Stimulated activated CD4-positive, alpha-beta T cell treated with anti-CD3 and anti-CD28 coated beads, Interleukin-12 subunit alpha, Interleukin-12 subunit beta, amount 100 ng/mL, for 48 hours (primary cell): ENCODE results near the gene UPK1A.
A peak's percentile ranks its signal among the peaks of the same experiment; 100 is the strongest.
"Not testable (repeated sequence)": the region's sequence is repeated elsewhere in the genome, so short reads cannot be mapped to it uniquely, and the experiment has no call there.

Experiments used
- DNase-seq, 3 donors: peaks; one replicate each; pipeline ENCODE4 v3.0.0-alpha.2; 2020; ENCODE audit warnings: low read depth in 2 of 3, low spot score in 1 of 3

UPK1A gene

DNA sequence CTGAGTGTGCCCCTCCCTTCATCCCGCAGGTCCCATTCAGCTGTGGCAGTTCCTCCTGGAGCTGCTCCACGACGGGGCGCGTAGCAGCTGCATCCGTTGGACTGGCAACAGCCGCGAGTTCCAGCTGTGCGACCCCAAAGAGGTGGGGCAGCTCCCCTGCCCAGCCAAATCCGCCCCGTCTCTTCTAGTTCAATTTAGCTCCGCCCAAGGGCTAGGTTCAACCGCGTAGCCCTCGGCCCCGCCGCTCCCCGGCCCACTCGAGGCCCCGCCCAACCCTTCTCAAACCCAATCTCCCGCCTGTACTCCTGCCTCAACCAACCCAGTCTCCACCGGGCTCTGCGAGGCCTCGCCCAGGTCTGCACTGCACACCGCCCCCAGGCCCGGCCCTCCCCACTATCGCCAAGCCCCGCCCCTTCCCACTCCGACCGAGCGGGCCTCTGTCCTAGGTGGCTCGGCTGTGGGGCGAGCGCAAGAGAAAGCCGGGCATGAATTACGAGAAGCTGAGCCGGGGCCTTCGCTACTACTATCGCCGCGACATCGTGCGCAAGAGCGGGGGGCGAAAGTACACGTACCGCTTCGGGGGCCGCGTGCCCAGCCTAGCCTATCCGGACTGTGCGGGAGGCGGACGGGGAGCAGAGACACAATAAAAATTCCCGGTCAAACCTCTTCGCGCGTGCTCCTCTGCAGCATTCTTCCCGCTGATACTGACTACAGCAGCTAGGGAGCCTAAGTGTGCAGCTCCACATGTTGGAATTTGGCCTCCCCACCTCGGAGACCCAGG lies 21.9 kb upstream of the UPK1A start:
- peak; percentile 94 to 98 (median 96) for DNase-seq

DNA sequence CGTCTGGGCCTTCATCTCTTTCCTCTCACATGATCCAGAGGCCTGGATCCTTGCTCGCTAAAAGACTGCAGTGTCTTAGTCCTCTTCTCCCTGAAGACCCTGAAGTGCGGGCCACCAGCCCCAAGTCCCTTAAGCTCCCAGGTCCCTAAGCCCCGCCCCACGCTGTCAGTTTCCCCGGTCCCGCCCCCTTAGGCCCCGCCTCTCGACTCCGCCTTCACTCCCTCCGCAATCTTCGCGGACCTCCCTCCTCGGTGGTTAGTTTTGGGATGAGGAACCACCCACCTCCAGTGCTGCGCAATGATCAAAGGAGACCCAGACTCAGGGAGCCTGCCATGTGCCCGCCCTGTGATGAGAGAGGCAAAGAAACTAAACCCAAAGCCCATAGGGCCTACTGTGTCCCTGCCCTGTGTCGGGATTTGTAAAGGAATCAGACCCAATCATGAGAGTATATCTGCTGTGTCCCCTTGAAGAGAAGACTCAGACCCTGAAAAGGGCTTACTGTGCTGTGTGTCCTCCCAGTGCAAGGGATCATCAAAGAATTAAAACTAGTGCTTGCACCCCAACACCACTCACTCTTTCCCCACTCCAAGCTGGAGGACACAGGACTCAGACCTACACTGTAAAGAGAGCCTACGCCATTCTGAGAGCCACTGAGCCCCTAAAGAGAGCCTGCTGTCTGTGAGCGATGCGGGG lies 21.2 kb upstream of the UPK1A start:
- DNase-seq, result peak; percentile 80 to 93 (median 84)

DNA sequence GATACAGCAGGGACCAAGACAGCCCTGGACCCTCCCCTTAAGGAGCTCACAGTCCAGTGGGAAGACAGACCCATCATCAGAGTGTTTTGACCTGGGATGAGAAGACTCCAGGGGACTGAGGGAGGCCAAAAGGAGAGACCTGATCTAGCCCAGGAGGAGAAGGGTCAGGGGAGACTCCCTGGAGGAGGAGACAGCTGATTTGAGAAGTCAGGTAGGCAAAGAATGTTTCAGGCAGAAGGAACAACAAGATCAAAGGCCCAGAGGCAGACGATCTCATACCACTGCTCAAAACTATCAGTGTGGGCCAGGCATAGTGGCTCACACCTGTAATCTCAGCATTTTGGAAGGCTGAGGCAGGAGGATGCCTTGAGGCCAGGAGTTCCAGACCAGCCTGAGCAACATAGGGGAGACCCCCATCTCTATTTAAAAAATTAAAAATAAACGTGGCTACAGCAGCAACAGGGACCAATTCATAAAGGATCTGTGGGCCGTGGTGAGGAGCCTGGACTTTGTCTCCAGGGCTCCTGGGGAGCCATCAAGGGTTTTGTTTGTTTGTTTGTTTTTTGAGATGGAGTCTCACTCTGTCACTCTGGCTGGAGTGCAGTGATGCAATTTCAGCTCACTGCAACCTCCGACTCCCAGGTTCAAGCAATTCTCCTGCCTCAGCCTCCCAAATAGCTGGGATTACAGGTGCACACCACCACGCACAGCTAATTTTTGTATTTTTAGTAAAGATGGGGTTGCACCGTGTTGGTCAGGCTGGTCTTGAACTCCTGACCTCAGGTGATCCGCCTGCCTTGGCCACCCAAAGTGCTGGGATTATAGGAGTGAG lies 20.4 kb upstream of the UPK1A start:
- DNase-seq, result no peak

DNA sequence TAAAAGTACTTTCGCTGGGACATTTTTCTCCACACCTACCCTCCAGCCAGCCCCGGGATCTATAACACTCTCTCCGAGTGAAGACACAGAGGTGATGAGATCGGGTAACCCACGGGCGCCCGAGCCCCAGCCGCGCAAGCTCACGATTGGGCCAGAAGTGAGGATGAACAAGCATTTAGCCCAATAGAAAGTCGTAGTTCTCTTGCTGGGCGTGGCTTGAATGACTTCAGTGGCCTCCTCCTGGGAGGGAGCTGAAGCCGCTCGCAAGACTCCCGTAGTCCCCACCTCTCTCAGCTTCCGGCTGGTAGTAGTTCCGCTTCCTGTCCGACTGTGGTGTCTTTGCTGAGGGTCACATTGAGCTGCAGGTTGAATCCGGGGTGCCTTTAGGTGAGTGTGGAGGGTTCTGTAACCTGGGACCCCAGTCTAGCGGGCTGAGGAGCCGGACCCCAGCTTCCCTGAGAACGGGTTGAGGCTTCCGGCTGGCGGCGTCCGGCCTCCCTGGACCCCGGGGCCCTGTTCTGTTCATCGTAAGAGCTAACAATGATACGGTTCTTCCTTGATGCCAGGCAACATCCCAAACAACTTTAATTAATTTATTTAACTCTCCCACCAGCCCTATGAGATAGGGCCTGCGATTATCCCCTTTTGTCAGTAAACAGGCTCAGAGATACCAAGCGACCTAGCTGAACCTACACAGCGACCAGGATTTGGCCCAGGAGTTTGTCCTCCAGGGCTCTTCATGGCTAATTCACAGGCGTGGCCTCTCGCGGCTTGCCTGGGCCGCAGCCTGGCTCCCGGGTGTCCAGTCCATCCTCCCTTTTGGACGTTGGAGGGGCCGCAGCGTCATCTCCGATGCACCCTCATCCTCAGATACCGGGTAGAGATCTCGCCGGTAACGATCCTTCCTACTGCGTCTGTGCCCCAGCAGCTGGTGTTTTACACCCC lies 18.0 kb upstream of the UPK1A start, which contains the start of gene COX6B1:
COX6B1 (plus strand) TSS at position 307 of the 945 bp plus-strand sequence. CDS start 2,921 bp downstream, outside the sequence.
- peak; percentile 87 to 92 (median 91) for DNase-seq

DNA sequence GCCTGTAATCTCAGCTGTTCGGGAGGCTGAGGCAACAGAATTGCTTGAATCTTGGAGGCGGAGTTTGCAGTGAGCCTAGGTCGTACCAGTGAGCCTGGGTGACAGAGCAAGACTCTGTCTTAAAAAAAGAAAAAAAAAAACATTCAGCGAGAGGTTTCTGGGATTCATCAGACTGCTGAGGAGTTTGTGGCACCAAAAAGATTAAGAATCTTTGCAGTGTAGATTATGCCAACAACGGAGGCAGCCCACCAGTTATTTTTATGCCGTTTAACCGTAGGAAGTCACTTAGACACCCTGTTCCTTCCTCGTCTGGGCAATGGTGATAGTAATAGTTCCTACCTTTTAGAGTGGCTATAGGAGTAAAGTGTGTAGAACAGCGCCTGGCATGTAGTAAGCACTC lies 15.7 kb upstream of the UPK1A start:
- DNase-seq, result no peak

GRCh38 chr19:35654828-35655227 lies 11.5 kb upstream of the UPK1A start:
- DNase-seq, result not testable (repeated sequence)

DNA sequence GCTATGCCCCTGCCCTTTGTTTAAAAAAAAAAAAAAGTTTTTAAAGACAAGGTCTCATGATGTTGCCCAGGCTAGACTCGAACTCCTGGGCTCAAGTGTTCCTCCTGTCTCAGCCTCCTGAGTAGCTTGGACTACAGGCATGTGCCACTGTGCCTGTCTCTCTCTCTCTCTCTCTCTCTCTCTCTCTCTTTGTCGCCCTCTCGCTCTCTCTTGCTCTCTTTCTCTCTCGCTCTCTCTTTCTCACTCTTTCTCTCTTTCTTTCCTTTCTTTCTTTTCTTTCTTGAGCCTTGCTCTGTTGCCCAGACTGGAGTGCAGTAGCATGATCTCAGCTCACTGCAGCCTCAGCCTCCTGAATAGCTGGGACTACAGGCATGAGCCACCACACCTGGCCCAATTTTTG lies 10.7 kb upstream of the UPK1A start:
- no peak for DNase-seq

- no peak for DNase-seq
Measured at GRCh38 chr19:35656700-35657099, 9.6 kb upstream of the UPK1A start.

GRCh38 chr19:35657904-35658700 lies 8.2 kb upstream of the UPK1A start:
- DNase-seq, result no peak

- no peak for DNase-seq
Measured at GRCh38 chr19:35661995-35662340, 4.3 kb upstream of the UPK1A start.

- DNase-seq, result no peak
Measured at GRCh38 chr19:35663981-35664380, 2.3 kb upstream of the UPK1A start.

DNA sequence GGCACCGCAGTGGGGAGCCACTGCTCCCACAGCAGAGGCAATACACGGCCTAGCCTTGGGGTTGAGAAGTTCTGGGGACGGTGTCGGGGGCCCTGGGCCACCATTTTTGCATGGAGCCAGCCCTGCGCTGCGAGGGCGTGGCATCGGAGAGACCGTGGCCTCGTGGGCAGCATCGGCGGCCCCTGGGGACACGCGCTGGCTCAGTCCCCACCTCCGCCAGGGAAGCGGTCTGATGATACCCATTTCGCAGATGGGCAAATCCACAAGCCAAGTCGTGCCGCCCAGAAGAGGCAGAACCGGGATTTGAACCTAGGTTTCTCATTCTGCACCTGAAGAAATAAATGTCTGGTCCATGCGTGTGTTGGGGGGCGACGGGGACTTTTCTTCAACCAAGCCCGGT lies 1.2 kb upstream of the UPK1A start:
- no peak for DNase-seq

- DNase-seq, result no peak
Measured at GRCh38 chr19:35665604-35666003, 713 bp upstream of the UPK1A start.

GRCh38 chr19:35669566-35669965 lies 3.2 kb downstream of the UPK1A start:
- no peak for DNase-seq

DNA sequence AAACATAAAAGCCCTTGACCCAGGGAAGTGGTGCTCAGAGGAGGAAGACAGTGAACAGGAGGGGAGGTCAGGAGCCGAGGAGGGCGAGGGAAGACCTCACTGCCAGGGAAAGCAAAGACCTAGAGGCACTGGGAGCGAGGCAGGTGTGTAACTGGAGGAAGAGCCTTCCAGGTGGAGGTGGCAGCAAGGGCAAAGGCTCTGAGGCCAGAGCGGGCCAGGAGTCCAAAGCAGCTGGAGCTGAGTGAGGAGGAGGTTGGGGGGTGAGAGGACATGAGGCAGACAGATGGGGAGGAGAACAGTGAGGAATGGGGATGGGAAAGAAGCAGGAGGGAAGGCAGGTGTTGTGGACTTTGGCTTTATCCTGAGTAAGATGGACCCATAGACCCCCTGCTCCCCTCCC lies 3.7 kb downstream of the UPK1A start:
- no peak for DNase-seq

- no peak for DNase-seq
Measured at GRCh38 chr19:35670686-35671085, 4.4 kb downstream of the UPK1A start.

- no peak for DNase-seq
Measured at GRCh38 chr19:35671818-35672217, 5.5 kb downstream of the UPK1A start.

- DNase-seq, result peak; percentile 41 to 55 (median 47)
Measured at GRCh38 chr19:35673121-35673804, 6.9 kb downstream of the UPK1A start.

- no peak for DNase-seq
Measured at GRCh38 chr19:35675589-35676140, 9.3 kb downstream of the UPK1A start.
